Ovary (tissue), 9 donors: Measurements from ENCODE around the gene TMEM94. TPM values are rescaled to one million over a fixed set of nuclear protein-coding genes. Genes with fewer than 3 reads are reported as not detected.

Source experiments
- DNase-seq, 5 donors: peaks; one replicate each; pipeline ENCODE4 v3.0.0-alpha.2; 2019 to 2020
- H3K27ac ChIP-seq, 2 donors: fragments of 200-600 bp; one replicate each; pipeline versions ENCODE4 v1.5.1 to v1.8.0; 2019 to 2022
- H3K27me3 ChIP-seq: fragments of 200-600 bp; one replicate; pipeline ENCODE4 v1.8.0; 2022
- H3K36me3 ChIP-seq: fragments of 200-600 bp; sonication (generic); one replicate; pipeline ENCODE4 v1.5.1; 2019
- H3K4me1 ChIP-seq: one replicate; pipeline ENCODE4 v1.8.1; 2013; ENCODE audit warnings: mild to moderate bottlenecking, moderate library complexity; ENCODE audit not compliant: insufficient read depth
- H3K4me3 ChIP-seq: fragments of 200-600 bp; sonication (generic); one replicate; pipeline ENCODE4 v1.5.1; 2017
- H3K9me3 ChIP-seq, 2 donors: fragments of 200-600 bp in 1 of 2; sonication (generic) in 1 of 2; one replicate each; pipeline versions ENCODE4 v1.5.1 to v1.8.1; 2013 to 2019; ENCODE audit warnings: mild to moderate bottlenecking in 1 of 2, moderate library complexity in 1 of 2
- EP300 ChIP-seq: sonication (generic); formaldehyde crosslinking; IDR thresholded peaks from one replicate; pipeline ENCODE4 v1.6.1; 2017; ENCODE audit warnings: antibody characterized with exemption
- POLR2A ChIP-seq: fragments of 450-650 bp; IDR thresholded peaks from one replicate; pipeline ENCODE4 v1.6.1; 2017; ENCODE audit warnings: antibody characterized with exemption, mild to moderate bottlenecking, moderate library complexity
- WGBS, 3 donors: extraction: QIAGEN DNeasy Blood & Tissue Kit in 1 of 3; methylation state at CpG; one replicate each; pipeline versions ENCODE4 v1.1.5 to v1.1.7; 2013 to 2017; 5-methylcytosine and 5-hydroxymethylcytosine counted together
- intact Hi-C, 4 donors: fragments of 100-400 bp; cut with DNase I; formaldehyde crosslinking; loops; one replicate each; pipeline versions ENCODE4 v1.11.0 to v1.15.1; 2022 to 2023
- polyA plus RNA-seq, 2 donors: library from polyadenylated mRNA; stranded (reverse); fragments of 200-250 nt in 1 of 2; fragments of 350-450 nt in 1 of 2; fragmentation: Illumina TruSeq in 1 of 2; extraction: RNeasy Lipid Tissue Mini Kit (QIAGEN cat#74804) in 1 of 2; gene quantifications; one replicate each; pipeline ENCODE4 v1.2.3, GENCODE V29; 2013 to 2014
- total RNA-seq, 7 donors: library from RNA; depleted of rRNA in 2 of 7; stranded (reverse); fragments of >200 nt in 2 of 7; fragmentation: NEBNext Ultra II Directional in 3 of 7; extraction: Animal tissue kit (Norgen Biotek cat#: 25700) in 3 of 7; gene quantifications; one replicate each; pipeline versions ENCODE4 v1.1.0 to v1.2.4, GENCODE V29; 2016 to 2023
- TF ChIP-seq, protein P1 (sequence below), 3 donors: fragments of 450-650 bp in 2 of 3; fragments of 200-600 bp in 1 of 3; IDR thresholded peaks; one replicate each; pipeline versions ENCODE4 v1.5.1 to v1.8.0; 2016 to 2022; ENCODE audit warnings: antibody characterized with exemption in 3 of 3, mild to moderate bottlenecking in 1 of 3
- donor health status: DM: no; HTN: no; CAD: no; lungs with moderate emphysema.
- donor health status: DM: no; HTN: no; CAD: no.
- donor health status: Bipolar disorder and iron deficiency.
- donor health status: DM: yes; HTN: yes; CAD: no.
- donor health status: DM: no; HTN: no; CAD: no.
- donor health status: DM: yes; HTN: yes; CAD: no.

TMEM94 gene
- total and polyA plus RNA-seq, 9 donors = 29.2 to 87.1 (median 73.3) TPM

DNA sequence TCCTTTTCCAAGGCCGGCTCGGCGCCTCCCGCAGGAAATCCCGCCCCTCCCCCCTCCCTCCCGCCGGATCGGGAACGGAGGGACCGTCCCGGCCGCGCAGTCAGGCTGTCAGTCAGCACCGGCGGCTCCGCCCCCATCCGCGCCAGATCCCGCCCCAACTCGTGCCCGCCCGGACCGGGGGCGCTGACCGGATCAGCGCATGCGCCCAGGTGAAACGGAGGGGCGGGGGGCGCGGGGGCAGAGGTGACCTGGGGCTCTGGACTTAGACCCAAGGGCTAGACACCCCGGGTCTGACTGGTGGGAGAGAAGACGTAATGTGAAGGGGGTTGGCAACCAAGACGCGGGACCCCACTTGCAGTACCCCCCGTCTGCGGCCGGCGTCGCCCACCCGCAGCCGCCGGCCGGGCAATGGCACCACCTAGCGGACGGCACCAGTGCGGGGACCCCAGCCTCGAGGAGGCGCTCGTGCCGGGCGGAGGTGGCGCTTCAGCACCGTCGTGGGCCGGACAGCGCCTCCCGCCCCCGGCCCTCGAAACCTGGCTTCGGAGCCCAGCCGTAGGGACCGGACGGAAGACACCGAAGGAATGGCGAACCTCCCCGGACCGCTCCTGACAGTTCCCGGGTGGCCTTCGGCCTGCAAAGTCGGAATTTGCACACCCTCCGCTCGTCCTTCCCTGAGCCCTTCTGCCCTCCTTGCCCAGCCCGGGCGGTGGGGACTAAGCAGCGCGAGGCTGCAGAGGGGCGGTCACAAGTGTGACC, 59.2 kb downstream of the TMEM94 start, which contains the start of gene CASKIN2:
Gene CASKIN2 (minus strand): TSS at position 42 of the 759 bp plus-strand sequence. CDS start 1,733 bp downstream, outside the sequence.
- H3K27ac ChIP-seq = peak within 1 kb of the TSS; percentile 69 to 79
- no peaks in the 10 kb centered on the region for H3K36me3 ChIP-seq
- peak; percentile 98 to 99 (median 99) for DNase-seq
- 0 to 1% (median 0%) methylated on average over 56 to 78 of the region's 78 CpGs for WGBS, 3 donors
- H3K9me3 ChIP-seq = no peaks in the 10 kb centered on the region
- no peaks in the 10 kb centered on the region for H3K27me3 ChIP-seq
- peaks cover 23% of the 10 kb centered on the region for H3K4me1 ChIP-seq
- TF ChIP-seq POLR2A (peak; percentile 12), EP300 (no peak)
- TF ChIP-seq, protein P1, sequence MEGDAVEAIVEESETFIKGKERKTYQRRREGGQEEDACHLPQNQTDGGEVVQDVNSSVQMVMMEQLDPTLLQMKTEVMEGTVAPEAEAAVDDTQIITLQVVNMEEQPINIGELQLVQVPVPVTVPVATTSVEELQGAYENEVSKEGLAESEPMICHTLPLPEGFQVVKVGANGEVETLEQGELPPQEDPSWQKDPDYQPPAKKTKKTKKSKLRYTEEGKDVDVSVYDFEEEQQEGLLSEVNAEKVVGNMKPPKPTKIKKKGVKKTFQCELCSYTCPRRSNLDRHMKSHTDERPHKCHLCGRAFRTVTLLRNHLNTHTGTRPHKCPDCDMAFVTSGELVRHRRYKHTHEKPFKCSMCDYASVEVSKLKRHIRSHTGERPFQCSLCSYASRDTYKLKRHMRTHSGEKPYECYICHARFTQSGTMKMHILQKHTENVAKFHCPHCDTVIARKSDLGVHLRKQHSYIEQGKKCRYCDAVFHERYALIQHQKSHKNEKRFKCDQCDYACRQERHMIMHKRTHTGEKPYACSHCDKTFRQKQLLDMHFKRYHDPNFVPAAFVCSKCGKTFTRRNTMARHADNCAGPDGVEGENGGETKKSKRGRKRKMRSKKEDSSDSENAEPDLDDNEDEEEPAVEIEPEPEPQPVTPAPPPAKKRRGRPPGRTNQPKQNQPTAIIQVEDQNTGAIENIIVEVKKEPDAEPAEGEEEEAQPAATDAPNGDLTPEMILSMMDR (IDR thresholded peaks at IDR 0.05) = peak; percentile 93 to 99 (median 98)
- intact Hi-C loops = loop anchor here in 2 of 4 donors (1.0 to 10.0 kb wide), 4 partner anchors 72 to 191 kb away; partner anchors contain the start of gene MYO15B (in 1 of the 2)
- H3K4me3 ChIP-seq = peak within 1 kb of the TSS; percentile 94

DNA sequence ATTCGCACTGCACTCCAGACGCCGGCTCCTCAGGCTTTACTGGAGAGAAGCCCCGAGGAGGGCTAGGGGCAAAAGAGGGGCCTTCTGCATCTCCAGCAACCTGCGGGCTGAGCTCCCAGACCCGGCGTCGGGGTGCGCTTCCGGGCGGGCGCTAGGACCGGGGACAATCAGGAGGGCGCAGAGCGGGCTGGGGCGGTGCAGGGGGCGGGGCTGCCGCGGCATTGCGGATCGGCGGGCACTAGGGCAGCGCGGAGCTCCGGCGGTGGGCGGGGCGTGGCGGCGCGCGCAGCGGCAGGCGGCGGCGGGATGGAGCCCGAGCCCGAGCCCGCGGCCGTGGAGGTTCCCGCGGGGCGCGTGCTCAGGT, 59.8 kb downstream of the TMEM94 start, which contains the start of gene TSEN54:
Gene TSEN54 (plus strand): TSS at position 274 of the 364 bp plus-strand sequence. CDS start 33 bp downstream, at position 307.
- H3K4me3 ChIP-seq = peak within 1 kb of the TSS; percentile 94
- no peaks in the 10 kb centered on the region for H3K27me3 ChIP-seq
- intact Hi-C loops = loop anchor here in 2 of 4 donors (5.0 to 10.0 kb wide), 3 partner anchors 71 to 191 kb away; partner anchors contain the start of gene MYO15B (in 1 of the 2)
- peak; percentile 91 to 96 (median 94) for DNase-seq
- WGBS, 3 donors = 0 to 1% (median 1%) methylated on average over 41 to 45 of the region's 45 CpGs
- peak within 1 kb of the TSS; percentile 11 to 79 for H3K27ac ChIP-seq
- no peak for TF ChIP-seq POLR2A
- no peak for TF ChIP-seq EP300
- TF ChIP-seq, protein P1 (IDR thresholded peaks at IDR 0.05) = no peak
- H3K36me3 ChIP-seq = no peaks in the 10 kb centered on the region
- peaks cover 23% of the 10 kb centered on the region for H3K4me1 ChIP-seq
- no peaks in the 10 kb centered on the region for H3K9me3 ChIP-seq

DNA sequence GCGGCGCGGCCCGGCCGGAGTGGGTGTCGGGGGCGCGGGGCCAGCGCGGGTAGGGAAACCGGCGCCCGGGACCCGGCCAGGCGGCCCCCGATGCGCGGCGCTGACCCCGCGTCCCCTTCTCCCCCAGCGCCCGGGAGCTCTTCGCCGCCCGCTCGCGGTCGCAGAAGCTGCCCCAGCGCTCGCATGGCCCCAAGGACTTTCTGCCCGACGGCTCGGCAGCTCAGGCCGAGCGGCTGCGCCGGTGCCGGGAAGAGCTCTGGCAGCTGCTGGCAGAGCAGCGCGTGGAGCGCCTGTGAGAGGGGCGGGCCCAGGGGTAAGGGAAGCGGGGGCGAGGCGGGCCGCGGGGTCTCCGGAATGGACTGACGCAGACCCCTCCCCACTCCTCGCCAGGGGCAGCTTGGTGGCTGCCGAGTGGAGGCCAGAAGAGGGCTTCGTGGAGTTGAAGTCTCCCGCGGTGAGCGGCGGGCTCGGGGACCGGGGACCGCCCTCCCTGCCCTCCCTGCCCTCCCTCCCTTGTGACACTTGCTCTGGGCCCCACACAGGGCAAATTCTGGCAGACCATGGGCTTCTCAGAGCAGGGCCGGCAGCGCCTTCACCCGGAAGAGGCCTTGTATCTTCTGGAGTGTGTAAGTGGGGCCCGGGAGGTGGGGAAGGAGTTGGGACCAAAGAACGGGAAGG, 60.3 kb downstream of the TMEM94 start:
- Histone ChIP-seq H3K27me3 (no peaks in the 10 kb centered on the region), H3K36me3 (no peaks in the 10 kb centered on the region), H3K9me3 (no peaks in the 10 kb centered on the region), H3K27ac (peak overlapping the region; percentile 11 to 46), H3K4me1 (peaks cover 19% of the 10 kb centered on the region), H3K4me3 (peak overlapping the region; percentile 94)
- intact Hi-C loops = loop anchor here in 2 of 4 donors (5.0 to 10.0 kb wide), 3 partner anchors 71 to 192 kb away; partner anchors contain the start of gene MYO15B (in 1 of the 2)
- TF ChIP-seq POLR2A (peak; percentile 6), EP300 (no peak)
- peak in 4 of 5 donors; percentile 44 to 69 (median 63) for DNase-seq
- 0 to 1% (median 0%) methylated on average over 44 to 65 of the region's 65 CpGs for WGBS, 3 donors

- H3K9me3 ChIP-seq = no peaks in the 10 kb centered on the region
- peak overlapping the region; percentile 94 for H3K4me3 ChIP-seq
- intact Hi-C loops = loop anchor here in 2 of 4 donors (5.0 to 10.0 kb wide), 3 partner anchors 70 to 193 kb away; partner anchors contain the start of gene MYO15B (in 1 of the 2)
- WGBS, 3 donors = 33 to 36% (median 34%) methylated on average over 10 of the region's 10 CpGs
- H3K36me3 ChIP-seq = no peaks in the 10 kb centered on the region
- peak in 2 of 5 donors; percentile 25 to 47 for DNase-seq
- no peak overlapping the region for H3K27ac ChIP-seq
- TF ChIP-seq POLR2A = no peak
- no peak for TF ChIP-seq EP300
- TF ChIP-seq, protein P1 (IDR thresholded peaks at IDR 0.05) = no peak
- peaks cover 16% of the 10 kb centered on the region for H3K4me1 ChIP-seq
- H3K27me3 ChIP-seq = no peaks in the 10 kb centered on the region
These were observed 60.9 kb downstream of the TMEM94 start for GRCh38 chr17:75517297-75517865.
